SU-DHL-6 (cell line): Measurements from ENCODE around the gene UBE2Q2.

Experiments used
- H2AFZ ChIP-seq: fragments of 200-600 bp; sonication (generic); 2 replicates; pipeline ENCODE4 v1.6.1; 2014; ENCODE audit warnings: low read depth, mild to moderate bottlenecking, moderate library complexity, mixed read lengths, antibody characterized with exemption, low read length; ENCODE audit not compliant: severe bottlenecking
- H3F3A ChIP-seq: fragments of 200-600 bp; shearing (Covaris generic); 2 replicates; pipeline ENCODE4 v1.6.0; 2016; ENCODE audit warnings: antibody characterized with exemption, mild to moderate bottlenecking; ENCODE audit not compliant: insufficient read depth
- H3K27ac ChIP-seq: fragments of 200-600 bp; sonication (generic); 2 replicates; pipeline ENCODE4 v1.5.1; 2016; ENCODE audit warnings: low read depth, mild to moderate bottlenecking, low read length, moderate library complexity, mixed read lengths
- H3K27me3 ChIP-seq: fragments of 200-600 bp; sonication (generic), shearing (Covaris generic); 2 replicates; pipeline ENCODE4 v1.6.0; 2014; ENCODE audit warnings: mild to moderate bottlenecking, low read length
- H3K36me3 ChIP-seq: fragments of 200-600 bp; sonication (generic); 2 replicates; pipeline ENCODE4 v1.6.1; 2014; ENCODE audit warnings: mild to moderate bottlenecking, low read length, mixed read lengths
- H3K4me2 ChIP-seq: fragments of 300-600, 200-600 bp; shearing (Covaris generic), sonication (generic); 2 replicates; pipeline ENCODE4 v1.6.0; 2014; ENCODE audit warnings: low read length, low read depth, mild to moderate bottlenecking; ENCODE audit not compliant: poor library complexity, severe bottlenecking
- H3K4me3 ChIP-seq: fragments of 200-600 bp; sonication (generic); 2 replicates; pipeline ENCODE4 v1.5.1; 2014; ENCODE audit warnings: antibody characterized with exemption, low read length, mild to moderate bottlenecking, mixed read lengths; ENCODE audit not compliant: insufficient read depth, poor library complexity, severe bottlenecking
- H3K79me2 ChIP-seq: fragments of 200-600 bp; sonication (generic); 2 replicates; pipeline ENCODE4 v1.6.1; 2014; ENCODE audit warnings: mild to moderate bottlenecking, low read length, moderate library complexity; ENCODE audit not compliant: insufficient read depth
- H3K9ac ChIP-seq: fragments of 200-600 bp; sonication (generic); 2 replicates; pipeline ENCODE4 v1.7.0; 2014; ENCODE audit warnings: mild to moderate bottlenecking, low read length
- H3K9me2 ChIP-seq: fragments of 200-600 bp; sonication (generic); replicated peaks from 2 replicates; pipeline ENCODE4 v1.6.1; 2014; ENCODE audit warnings: low read length; ENCODE audit not compliant: insufficient read depth
- H3K9me3 ChIP-seq: fragments of 200-600 bp; sonication (generic); 2 replicates; pipeline ENCODE4 v1.6.1; 2014; ENCODE audit warnings: low read length, mixed read lengths; ENCODE audit not compliant: insufficient read depth
- H4K20me1 ChIP-seq: fragments of 200-600 bp; sonication (generic); 2 replicates; pipeline ENCODE4 v1.6.1; 2014; ENCODE audit warnings: low read depth, mild to moderate bottlenecking, antibody characterized with exemption, low read length, moderate library complexity, mixed read lengths
- EZH2phosphoT487 ChIP-seq: fragments of 200-600 bp; sonication (generic), shearing (Covaris generic); conservative IDR thresholded peaks from 2 replicates; pipeline ENCODE4 v1.6.1; 2018; ENCODE audit warnings: mild to moderate bottlenecking, antibody characterized with exemption, low read length, moderate library complexity, mixed read lengths
- TF ChIP-seq, protein P1 (sequence below): fragments of 200-600 bp; sonication (generic); IDR thresholded peaks from one replicate; pipeline ENCODE4 v1.5.1; 2017; ENCODE audit warnings: antibody characterized with exemption, mild to moderate bottlenecking, low read length, moderate library complexity; ENCODE audit not compliant: insufficient read depth, poor library complexity, severe bottlenecking

The UBE2Q2 gene

DNA sequence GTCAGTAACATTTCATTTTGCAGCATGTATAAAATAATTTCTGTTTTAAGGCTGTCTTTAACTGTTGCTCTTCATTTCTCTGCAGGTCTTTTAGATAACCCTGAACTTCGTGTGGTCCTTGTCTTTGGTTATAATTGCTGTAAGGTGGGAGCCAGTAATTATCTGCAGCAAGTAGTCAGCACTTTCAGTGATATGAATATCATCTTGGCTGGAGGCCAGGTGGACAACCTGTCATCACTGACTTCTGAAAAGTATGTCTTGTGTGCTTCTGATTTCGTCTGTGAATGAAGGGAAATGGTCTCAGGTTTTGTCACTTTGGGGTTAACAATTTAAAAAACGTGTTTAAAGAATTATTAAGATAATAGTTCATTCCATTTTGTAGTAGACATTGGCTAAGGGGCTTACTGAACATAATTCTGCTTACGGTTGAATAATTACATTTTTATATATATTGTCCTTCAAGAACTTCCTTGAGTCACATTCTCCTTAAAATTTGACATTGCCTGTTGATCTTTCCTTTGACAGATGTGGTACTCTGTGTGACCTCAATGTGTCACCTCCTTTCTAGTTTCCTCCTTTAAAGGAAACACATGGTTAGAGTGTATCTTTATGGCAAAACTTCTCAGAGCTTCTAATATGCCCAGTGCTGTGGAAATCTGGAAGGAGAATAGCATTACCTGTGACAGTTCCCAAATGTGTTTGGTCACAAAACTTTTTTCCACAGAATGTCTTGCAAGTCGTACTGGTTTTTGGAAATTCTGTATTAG, 86.7 kb downstream of the UBE2Q2 start:
- no peaks in the 10 kb centered on the region for H3F3A ChIP-seq
- H3K36me3 ChIP-seq: peaks cover 28% of the 10 kb centered on the region

DNA sequence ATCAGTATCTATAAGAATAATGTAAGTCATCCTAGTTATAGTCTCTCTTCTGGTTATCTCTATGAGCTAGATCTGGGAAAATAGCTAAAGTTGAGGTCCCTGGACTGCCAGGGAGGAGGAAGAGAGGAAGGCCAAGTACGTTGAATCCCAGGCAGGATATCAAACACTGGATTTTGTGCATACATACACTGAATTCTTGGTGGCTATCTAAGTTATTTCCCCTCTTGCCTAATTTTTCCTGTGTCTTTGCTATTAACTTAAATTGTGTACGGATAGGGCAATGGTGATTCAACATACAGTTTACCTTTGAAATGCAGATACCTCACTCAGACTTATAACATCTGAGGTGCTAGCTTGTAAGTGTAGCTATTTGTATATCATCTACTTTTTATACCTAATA, 87.6 kb downstream of the UBE2Q2 start:
- TF ChIP-seq, protein P1, sequence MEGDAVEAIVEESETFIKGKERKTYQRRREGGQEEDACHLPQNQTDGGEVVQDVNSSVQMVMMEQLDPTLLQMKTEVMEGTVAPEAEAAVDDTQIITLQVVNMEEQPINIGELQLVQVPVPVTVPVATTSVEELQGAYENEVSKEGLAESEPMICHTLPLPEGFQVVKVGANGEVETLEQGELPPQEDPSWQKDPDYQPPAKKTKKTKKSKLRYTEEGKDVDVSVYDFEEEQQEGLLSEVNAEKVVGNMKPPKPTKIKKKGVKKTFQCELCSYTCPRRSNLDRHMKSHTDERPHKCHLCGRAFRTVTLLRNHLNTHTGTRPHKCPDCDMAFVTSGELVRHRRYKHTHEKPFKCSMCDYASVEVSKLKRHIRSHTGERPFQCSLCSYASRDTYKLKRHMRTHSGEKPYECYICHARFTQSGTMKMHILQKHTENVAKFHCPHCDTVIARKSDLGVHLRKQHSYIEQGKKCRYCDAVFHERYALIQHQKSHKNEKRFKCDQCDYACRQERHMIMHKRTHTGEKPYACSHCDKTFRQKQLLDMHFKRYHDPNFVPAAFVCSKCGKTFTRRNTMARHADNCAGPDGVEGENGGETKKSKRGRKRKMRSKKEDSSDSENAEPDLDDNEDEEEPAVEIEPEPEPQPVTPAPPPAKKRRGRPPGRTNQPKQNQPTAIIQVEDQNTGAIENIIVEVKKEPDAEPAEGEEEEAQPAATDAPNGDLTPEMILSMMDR: no peak
- TF ChIP-seq EZH2phosphoT487: no peak
- no peaks in the 10 kb centered on the region for H3K9me3 ChIP-seq
- H3K9ac ChIP-seq: no peak overlapping the region
- no peak overlapping the region for H3K27ac ChIP-seq
- no peaks in the 10 kb centered on the region for H4K20me1 ChIP-seq
- H3K27me3 ChIP-seq: no peaks in the 10 kb centered on the region
- 0 out of 2 replicates have a peak, but pooled peaks cover 12% of the 10 kb centered on the region for H3K79me2 ChIP-seq
- H3K9me2 ChIP-seq: no peaks in the 10 kb centered on the region
- peaks cover 28% of the 10 kb centered on the region for H3K36me3 ChIP-seq
- no peak overlapping the region for H3K4me3 ChIP-seq
- H3F3A ChIP-seq: no peaks in the 10 kb centered on the region
- no peak overlapping the region for H2AFZ ChIP-seq
- no peak overlapping the region for H3K4me2 ChIP-seq

More for the DNA sequence above, 86.7 kb downstream of the UBE2Q2 start:
- TF ChIP-seq EZH2phosphoT487: no peak
- TF ChIP-seq, protein P1: no peak
- Histone ChIP-seq H3K9me2 (no peaks in the 10 kb centered on the region), H3K79me2 (0 out of 2 replicates have a peak, but pooled peaks cover 12% of the 10 kb centered on the region), H3K4me2 (no peak overlapping the region), H3K9ac (no peak overlapping the region), H2AFZ (no peak overlapping the region), H3K27ac (no peak overlapping the region), H3K27me3 (no peaks in the 10 kb centered on the region), H4K20me1 (no peaks in the 10 kb centered on the region), H3K4me3 (no peak overlapping the region), H3K9me3 (no peaks in the 10 kb centered on the region)

DNA sequence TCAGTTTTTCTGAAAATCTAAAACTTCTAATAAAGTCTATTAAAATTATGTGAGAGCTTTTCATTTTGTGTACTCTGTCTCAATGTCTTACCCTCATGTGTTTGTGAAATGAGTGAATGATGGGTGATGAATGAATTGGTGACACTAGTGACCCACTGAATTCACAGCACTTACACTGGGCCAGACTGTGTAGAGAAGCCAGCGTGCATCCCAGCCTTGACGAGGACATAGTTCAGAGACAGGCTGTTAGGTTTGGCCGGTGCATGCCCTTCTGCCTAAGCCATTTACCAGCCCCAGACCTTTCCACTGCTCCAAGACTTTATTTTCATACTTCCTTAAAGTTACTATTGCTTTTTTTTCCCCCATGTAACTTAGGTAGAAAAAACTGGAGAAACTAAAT, 99.2 kb downstream of the UBE2Q2 start:
- no peaks in the 10 kb centered on the region for H3K79me2 ChIP-seq
- H3K4me2 ChIP-seq: no peak overlapping the region
- H3K36me3 ChIP-seq: peaks cover 10% of the 10 kb centered on the region; the same call in 1 of the 2 replicates
- H3F3A ChIP-seq: 0 out of 2 replicates have a peak, but pooled peaks cover 3% of the 10 kb centered on the region
- no peaks in the 10 kb centered on the region for H3K9me3 ChIP-seq
- no peaks in the 10 kb centered on the region for H3K9me2 ChIP-seq
- no peaks in the 10 kb centered on the region for H4K20me1 ChIP-seq
- TF ChIP-seq EZH2phosphoT487: no peak
- TF ChIP-seq, protein P1: no peak
- H3K4me3 ChIP-seq: no peak overlapping the region
- H3K27me3 ChIP-seq: no peaks in the 10 kb centered on the region
- no peak overlapping the region for H2AFZ ChIP-seq
- H3K9ac ChIP-seq: no peak overlapping the region
- no peak overlapping the region for H3K27ac ChIP-seq
